ENCODE results near the gene CRKL.

- TF ChIP-seq CTCF (IDR thresholded peaks at IDR 0.05) (no peak), POLR2A (IDR thresholded peaks at IDR 0.05) (no peak)
These were observed 48.1 kb downstream of the CRKL start for GRCh38 chr22:20965104-20965887.

Measured in adrenal gland (tissue), 5 donors.